ENCODE results near the gene ANTKMT.

ANTKMT gene

GRCh38 chr16:676565-676902 lies 44.4 kb upstream of the ANTKMT start:
- no peak overlapping the region for H3K4me3 ChIP-seq (ENCODE audit: severe bottlenecking)
- H3K36me3 ChIP-seq (ENCODE audit: low read depth) = peaks cover 29% of the 10 kb centered on the region
- peaks cover 15% of the 10 kb centered on the region for H3K4me1 ChIP-seq (ENCODE audit: insufficient read depth, poor library complexity, severe bottlenecking)
- ATAC-seq (ENCODE audit: low read depth) = no peak
- no peaks in the 10 kb centered on the region for H3K27me3 ChIP-seq (ENCODE audit: insufficient read depth, poor library complexity, severe bottlenecking)
- H3K9me3 ChIP-seq (ENCODE audit: severe bottlenecking) = no peaks in the 10 kb centered on the region
- TF ChIP-seq CTCF (IDR thresholded peaks at IDR 0.05; ENCODE audit: poor library complexity, severe bottlenecking) = no peak
- H3K27ac ChIP-seq (ENCODE audit: poor library complexity, severe bottlenecking) = peak overlapping the region; percentile 72
- no peak for DNase-seq (ENCODE audit: low spot score)

- Histone ChIP-seq H3K27me3 (ENCODE audit: insufficient read depth, poor library complexity, severe bottlenecking) (no peaks in the 10 kb centered on the region), H3K4me3 (ENCODE audit: severe bottlenecking) (peak overlapping the region; percentile 26), H3K36me3 (ENCODE audit: low read depth) (peaks cover 31% of the 10 kb centered on the region), H3K27ac (ENCODE audit: poor library complexity, severe bottlenecking) (peak overlapping the region; percentile 72), H3K9me3 (ENCODE audit: severe bottlenecking) (no peaks in the 10 kb centered on the region), H3K4me1 (ENCODE audit: insufficient read depth, poor library complexity, severe bottlenecking) (peaks cover 19% of the 10 kb centered on the region)
- peak; percentile 44 for ATAC-seq (ENCODE audit: low read depth)
- DNase-seq (ENCODE audit: low spot score) = peak; percentile 97
- no peak for TF ChIP-seq CTCF (IDR thresholded peaks at IDR 0.05; ENCODE audit: poor library complexity, severe bottlenecking)
These were observed 44.0 kb upstream of the ANTKMT start for GRCh38 chr16:676913-677312.

- H3K27me3 ChIP-seq (ENCODE audit: insufficient read depth, poor library complexity, severe bottlenecking) = no peaks in the 10 kb centered on the region
- H3K36me3 ChIP-seq (ENCODE audit: low read depth) = peaks cover 31% of the 10 kb centered on the region
- no peak for TF ChIP-seq CTCF (IDR thresholded peaks at IDR 0.05; ENCODE audit: poor library complexity, severe bottlenecking)
- no peaks in the 10 kb centered on the region for H3K9me3 ChIP-seq (ENCODE audit: severe bottlenecking)
- H3K27ac ChIP-seq (ENCODE audit: poor library complexity, severe bottlenecking) = peak overlapping the region; percentile 72
- H3K4me3 ChIP-seq (ENCODE audit: severe bottlenecking) = peak overlapping the region; percentile 26
- ATAC-seq (ENCODE audit: low read depth) (peak; percentile 26), DNase-seq (ENCODE audit: low spot score) (no peak)
- peaks cover 21% of the 10 kb centered on the region for H3K4me1 ChIP-seq (ENCODE audit: insufficient read depth, poor library complexity, severe bottlenecking)
These were observed 43.4 kb upstream of the ANTKMT start for GRCh38 chr16:677316-678190.

- Histone ChIP-seq H3K4me1 (ENCODE audit: insufficient read depth, poor library complexity, severe bottlenecking) (peaks cover 21% of the 10 kb centered on the region), H3K36me3 (ENCODE audit: low read depth) (peaks cover 33% of the 10 kb centered on the region), H3K4me3 (ENCODE audit: severe bottlenecking) (no peak overlapping the region), H3K27ac (ENCODE audit: poor library complexity, severe bottlenecking) (peak overlapping the region; percentile 72), H3K9me3 (ENCODE audit: severe bottlenecking) (no peaks in the 10 kb centered on the region), H3K27me3 (ENCODE audit: insufficient read depth, poor library complexity, severe bottlenecking) (no peaks in the 10 kb centered on the region)
- TF ChIP-seq CTCF (IDR thresholded peaks at IDR 0.05; ENCODE audit: poor library complexity, severe bottlenecking) = no peak
- ATAC-seq (ENCODE audit: low read depth) (no peak), DNase-seq (ENCODE audit: low spot score) (no peak)
These were observed 42.6 kb upstream of the ANTKMT start for GRCh38 chr16:678209-678857.

Measured in RWPE2 (cell line).